Erythroblast (primary cell): Measurements from ENCODE around the gene BRIP1.
"Not testable (repeated sequence)": the region's sequence is repeated elsewhere in the genome, so short reads cannot be mapped to it uniquely, and the experiment has no call there.

ENCODE experiments used
- DNase-seq, 2 experiments: peaks; one replicate each; lab custom pipeline; 2025; lab: John Stamatoyannopoulos, UW
- GATA1 ChIP-seq: IDR thresholded peaks from 2 replicates; pipeline ENCODE4 v1.6.1; 2011; ENCODE audit warnings: low read depth, mild to moderate bottlenecking, control low read depth, low read length, moderate library complexity
- POLR2A ChIP-seq: IDR thresholded peaks from 2 replicates; pipeline ENCODE4 v1.6.1; 2011; ENCODE audit warnings: mild to moderate bottlenecking, low read length

The BRIP1 gene

DNA sequence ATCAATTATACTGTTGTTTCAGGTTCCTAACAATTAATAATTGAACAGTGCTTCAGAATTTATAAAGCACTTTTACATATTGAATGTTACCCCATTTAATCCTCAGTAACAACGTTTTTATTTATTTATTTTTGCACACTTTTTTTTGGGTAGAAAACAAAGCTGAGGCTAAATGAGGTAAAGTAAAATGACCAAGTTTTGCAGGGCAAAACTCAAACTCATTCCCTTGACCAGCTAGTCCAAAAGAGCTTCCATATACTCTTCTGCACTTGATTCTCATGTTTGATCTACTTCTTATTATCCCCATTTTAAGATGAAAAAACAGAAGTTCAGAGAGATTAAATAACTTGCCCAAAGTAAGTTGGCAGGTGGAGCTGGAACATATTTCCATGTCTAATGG, 191.2 kb downstream of the BRIP1 start:
- TF ChIP-seq POLR2A: no peak
- TF ChIP-seq GATA1: no peak
- no peak for DNase-seq

DNA sequence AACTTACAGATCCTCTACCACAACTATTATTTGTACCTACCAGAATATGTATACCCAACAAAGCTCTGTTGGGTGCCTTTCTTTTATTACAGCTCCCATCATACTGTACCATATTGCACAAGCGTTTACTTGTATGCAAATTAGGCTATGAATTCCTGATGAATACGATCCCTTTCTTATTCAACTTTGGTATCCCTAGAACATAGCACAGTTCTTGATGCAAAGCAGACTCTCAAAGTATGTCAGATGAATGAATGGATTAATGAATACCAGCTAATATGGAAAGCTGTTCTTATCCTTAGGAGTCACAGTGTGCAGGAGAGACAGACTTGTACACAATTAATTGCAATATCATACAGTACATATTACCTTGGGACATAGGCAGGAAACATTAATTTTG, 192.6 kb downstream of the BRIP1 start:
- no peak for TF ChIP-seq POLR2A
- TF ChIP-seq GATA1: no peak

DNA sequence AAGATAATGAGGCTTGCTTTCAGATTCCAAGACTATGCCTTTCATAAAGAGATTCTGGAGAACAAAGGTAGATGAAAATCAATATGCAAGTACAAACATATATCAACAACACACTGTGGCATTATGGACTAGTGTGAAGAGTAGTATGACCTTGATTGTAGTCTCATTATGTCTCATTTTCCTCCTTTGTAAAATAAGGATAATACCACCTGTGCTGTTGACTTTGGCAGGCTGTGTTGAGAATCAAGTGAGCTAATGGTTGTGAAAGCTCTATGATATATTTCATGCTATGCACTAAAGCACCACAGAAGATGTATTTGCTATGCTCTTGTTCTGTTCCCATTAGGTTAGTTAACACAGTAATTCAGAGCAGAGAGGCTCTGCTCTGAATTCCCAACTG, 193.8 kb downstream of the BRIP1 start:
- no peak for TF ChIP-seq GATA1
- TF ChIP-seq POLR2A: no peak
- no peak for DNase-seq

More for the DNA sequence above, 192.6 kb downstream of the BRIP1 start:
- DNase-seq: no peak

DNA sequence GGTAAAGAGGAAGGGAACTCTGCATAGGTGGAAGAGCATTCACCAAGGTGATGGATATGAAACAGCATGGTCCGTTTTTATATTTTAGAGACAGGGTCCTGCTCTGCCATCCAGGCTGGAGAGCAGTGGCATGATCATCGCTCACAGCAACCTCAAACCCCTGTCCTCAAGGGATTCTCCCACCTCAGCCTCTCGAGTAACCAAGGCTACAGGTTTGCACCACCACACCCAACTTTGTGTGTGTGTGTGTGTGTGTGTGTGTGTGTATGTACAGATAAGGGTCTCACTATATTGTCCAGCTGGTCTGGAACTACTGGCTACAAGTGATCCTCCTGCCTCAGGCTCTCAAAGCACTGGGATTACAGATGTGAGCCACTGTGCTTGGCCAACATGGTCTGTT, 194.8 kb downstream of the BRIP1 start:
- no peak for DNase-seq
- TF ChIP-seq POLR2A: no peak
- no peak for TF ChIP-seq GATA1

DNA sequence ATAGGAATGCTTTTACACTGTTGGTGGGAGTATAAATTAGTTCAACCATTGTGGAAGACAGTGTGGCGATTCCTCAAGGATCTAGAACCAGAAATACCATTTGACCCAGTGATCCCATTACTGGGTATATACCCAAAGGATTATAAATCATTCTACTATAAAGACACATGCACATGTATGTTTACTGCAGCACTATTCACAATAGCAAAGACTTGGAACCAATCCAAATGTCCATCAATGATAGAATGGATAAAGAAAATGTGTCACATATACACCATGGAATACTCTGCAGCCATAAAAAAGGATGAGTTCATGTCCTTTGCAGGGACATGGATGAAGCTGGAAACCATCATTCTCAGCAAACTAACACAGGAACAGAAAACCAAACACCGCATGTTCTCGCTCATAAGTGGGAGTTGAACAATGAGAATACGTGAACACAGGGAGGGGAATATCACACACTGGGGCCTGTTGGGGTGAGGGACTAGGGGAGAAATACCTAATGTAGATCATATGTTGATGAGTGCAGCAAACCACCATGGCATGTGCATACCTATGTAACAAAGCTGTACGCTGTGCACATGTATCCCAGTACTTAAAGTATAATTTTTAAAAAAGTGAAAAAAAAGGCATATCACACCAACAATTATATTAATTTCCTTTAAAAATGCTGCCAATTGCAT, 196.8 kb downstream of the BRIP1 start:
- not testable (repeated sequence) for DNase-seq

DNA sequence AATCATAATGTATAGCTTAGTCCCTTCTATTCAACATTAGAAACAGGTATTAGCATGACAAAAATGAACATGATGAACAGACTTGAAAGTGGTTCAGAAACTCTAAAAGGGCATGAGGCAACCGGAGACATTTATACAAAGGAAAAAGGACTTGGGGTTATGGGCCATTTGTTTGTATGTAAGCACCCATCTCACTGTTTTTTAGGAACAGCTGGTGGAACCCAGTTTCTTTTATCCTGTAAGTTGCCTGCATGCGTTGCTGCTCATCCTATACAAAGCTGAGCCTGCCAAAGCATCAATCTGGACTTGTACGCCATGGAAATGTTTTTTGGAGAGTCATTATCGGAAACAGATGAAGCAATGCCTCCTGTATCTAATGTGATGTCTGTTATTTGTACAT, 200.0 kb downstream of the BRIP1 start:
- DNase-seq: no peak
- TF ChIP-seq POLR2A: no peak
- TF ChIP-seq GATA1: no peak

DNA sequence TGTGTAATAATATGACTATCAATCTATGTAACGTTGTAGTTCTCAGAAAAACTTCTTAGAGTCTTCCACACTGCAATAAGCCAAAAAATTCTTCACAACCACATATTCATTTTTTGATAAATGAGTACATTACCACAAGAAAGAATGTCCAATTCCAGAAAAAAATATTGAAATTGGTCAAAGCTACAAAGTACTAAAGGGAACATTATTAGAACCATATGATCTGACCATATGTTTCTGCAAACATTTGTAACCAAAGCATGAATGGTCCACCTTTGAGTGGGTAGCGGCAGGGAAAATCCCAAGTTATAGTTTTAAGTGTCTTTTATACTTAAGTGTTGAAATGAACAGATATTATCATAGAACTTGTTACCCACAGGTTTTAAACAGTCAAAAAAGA, 200.6 kb downstream of the BRIP1 start:
- no peak for DNase-seq
- TF ChIP-seq POLR2A: no peak
- no peak for TF ChIP-seq GATA1

DNA sequence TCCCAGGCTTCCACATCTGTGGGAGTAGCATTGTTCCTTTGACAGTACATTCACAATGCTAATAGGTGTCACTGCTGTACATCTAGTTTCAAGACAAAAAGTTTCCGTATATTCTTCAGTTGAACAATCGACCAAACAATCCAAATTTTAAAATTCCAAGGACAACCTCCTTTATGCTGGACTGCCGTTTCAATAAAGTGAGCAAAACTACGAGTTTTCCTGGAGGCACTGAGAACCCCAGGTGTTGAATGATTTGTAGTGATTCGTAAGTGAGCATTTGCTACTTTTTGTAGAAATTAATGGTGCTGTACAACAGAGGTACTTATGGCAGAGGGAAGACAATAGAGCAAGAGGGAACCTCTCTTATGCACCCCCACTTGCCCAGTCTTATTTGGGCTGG, 201.1 kb downstream of the BRIP1 start:
- TF ChIP-seq GATA1: no peak
- no peak for TF ChIP-seq POLR2A
- DNase-seq: no peak

DNA sequence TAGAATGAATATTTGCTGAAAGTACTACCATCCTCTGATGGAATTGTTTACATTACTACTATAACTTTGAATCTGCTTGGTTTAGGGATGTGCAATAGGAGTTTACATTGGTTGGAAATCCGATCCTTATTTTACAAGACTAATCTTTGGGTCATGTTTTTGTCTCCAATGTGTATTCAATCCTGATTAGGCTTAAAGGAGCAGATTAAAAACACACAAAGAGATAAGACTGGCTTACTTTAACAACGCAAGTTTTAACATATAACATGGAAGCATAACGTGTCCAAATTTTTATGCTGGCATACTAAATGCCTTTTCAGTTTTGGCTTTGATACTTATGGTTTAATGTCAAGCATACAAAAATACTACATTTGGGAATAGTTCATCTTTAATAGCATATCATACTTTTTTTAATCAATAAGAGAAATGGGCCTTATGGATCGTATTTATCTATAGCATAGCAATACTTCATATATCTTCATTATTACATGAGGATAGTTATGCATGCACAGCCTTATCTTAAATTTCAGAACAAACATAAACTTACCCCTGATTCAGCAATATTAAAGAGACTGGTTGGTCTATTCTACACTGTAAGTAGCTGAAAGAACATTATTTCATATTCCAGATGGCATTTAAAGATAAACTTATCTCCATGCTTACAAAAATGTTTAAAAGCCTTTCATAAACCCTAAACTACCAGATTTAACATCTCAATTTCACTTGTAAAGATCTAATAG, 202.4 kb downstream of the BRIP1 start:
- DNase-seq: no peak
- TF ChIP-seq POLR2A (no peak), GATA1 (no peak)

DNA sequence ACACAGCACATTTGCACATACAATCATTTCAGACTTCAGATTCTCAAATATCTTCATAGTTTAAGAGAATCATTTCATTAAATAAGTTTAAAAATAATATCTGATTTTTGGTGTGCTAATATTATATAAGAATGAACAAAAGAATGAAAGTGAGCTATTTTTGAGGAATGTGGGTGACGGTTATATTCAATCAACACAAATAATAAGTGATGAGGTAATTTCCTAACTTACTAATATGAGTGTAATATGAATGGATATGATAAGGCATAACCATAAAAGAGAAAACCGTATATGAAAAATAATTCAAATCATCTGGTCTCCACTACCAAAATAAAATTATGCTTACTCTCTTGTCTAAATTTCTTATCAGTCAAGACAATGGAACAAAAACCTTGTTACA, 203.9 kb downstream of the BRIP1 start:
- TF ChIP-seq GATA1 (no peak), POLR2A (no peak)
- DNase-seq: no peak

DNA sequence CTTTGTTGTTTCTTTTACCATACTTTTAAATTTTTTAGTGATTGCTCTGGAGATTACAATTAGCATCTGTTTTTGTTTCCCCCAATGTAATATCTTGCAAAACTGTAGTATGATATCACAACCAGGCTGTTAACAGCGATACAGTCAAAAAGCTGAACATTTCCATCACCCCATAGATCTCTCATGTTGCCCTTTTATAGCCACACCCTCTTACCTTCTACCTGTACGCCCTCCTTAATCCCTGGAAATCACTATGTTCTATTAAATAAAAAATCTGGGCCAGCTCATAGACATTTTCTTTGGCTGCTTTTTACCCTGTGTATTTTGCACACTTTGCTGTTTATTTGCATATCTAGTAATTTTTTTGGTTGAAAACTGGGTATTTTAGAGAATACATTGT, 205.1 kb downstream of the BRIP1 start:
- TF ChIP-seq GATA1 (no peak), POLR2A (no peak)

DNA sequence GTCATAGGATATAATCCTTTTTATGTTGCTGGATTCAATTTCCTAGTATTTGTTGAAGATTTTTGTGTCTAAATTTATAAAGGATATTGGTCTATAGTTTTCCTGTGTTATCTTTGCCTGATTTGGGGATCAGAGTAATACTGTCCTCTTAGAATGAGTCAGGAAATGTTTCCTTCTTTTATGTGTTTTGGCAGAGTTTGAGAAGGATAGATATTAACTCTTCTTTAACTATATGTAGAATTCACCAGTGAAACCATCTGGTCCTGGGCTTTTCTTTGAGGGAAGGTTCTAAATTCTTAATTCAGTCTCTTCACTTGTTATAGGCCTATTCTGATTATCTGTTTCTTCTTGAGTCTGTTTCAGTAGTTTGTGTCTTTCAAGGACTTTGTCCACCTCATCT, 206.0 kb downstream of the BRIP1 start:
- no peak for DNase-seq
- TF ChIP-seq POLR2A: no peak
- no peak for TF ChIP-seq GATA1

More for the DNA sequence above, 205.1 kb downstream of the BRIP1 start:
- DNase-seq: no peak

DNA sequence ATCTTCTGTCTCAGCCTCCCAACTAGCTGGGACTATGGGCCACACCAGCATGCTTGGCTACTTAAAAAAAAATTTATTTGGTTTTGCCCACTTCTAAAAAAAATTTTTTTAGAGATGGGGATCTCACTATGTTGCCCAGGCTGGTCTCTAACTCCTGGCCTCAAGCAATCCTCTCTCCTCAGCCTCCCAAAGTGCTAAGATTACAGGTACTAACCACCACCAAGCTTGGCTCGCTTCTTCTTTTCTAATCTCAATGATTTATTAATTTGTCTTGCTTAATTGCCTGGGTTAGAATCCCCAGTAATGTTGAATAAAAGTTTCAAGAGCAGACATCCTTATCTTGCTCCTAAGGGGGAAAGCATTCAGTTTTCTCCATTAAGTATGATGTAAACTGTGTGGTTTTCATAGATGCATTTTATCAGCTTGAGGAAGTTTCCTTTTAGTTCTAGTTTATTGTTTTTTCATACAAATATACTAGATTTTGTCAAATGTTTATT, 206.6 kb downstream of the BRIP1 start:
- no peak for TF ChIP-seq GATA1
- TF ChIP-seq POLR2A: no peak
- DNase-seq: no peak

DNA sequence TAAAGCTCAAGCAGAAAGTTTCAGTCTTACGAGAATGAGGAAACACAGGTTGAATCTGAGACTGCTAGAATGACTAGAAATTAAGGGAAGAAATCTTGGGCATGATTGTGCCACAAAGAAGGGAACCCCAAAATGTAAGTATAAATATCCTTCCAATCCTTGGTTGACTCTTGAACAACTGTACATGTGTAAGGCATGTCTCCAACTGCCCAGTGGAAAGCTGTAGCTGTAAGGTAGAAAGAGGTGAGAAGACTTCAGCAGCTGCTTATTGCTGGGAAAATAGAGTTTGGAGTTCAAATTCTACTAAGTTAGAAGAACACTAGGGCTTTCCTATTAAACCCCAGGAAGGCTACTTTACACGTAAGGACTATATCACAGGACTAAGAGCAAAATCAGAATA, 212.6 kb downstream of the BRIP1 start:
- TF ChIP-seq GATA1 (no peak), POLR2A (no peak)
- DNase-seq: no peak

DNA sequence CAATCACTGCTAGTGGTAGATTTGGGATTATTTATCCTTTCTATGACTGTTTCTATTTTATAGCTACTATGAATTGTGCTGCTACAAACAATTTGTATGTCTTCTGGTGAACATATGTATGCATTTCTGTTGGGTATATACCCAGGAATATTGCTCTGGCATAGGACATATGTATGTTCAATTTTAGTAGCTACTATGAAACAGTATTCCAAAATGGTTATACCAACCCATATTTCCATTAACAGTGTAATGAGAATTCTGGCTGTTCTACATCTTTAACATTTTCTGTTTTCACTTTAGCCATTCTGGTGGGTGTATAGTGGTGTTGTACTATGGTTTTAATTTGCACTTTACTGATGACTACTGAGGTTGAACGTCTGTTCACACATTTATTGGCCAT, 214.7 kb downstream of the BRIP1 start:
- TF ChIP-seq POLR2A (no peak), GATA1 (no peak)
- DNase-seq: no peak
